Keratinocyte (primary cell): ENCODE measurements around the gene CITED1.

Source experiments
- CTCF ChIP-seq, 3 experiments: IDR thresholded peaks in 1 of 3; conservative IDR thresholded peaks in 1 of 3; optimal IDR thresholded peaks in 1 of 3; 2 replicates in 2 of 3; 3 replicates in 1 of 3; pipeline versions ENCODE3 to v1.5.1; 2011; ENCODE audit warnings: low read length in 3 of 3, mild to moderate bottlenecking in 3 of 3, moderate library complexity in 2 of 3, control low read depth in 1 of 3, inconsistent platforms in 1 of 3; ENCODE audit not compliant: insufficient read depth in 2 of 3; ENCODE audit errors: extremely low read depth in 1 of 3
- EZH2 ChIP-seq: IDR thresholded peaks from one replicate; pipeline ENCODE4 v1.6.1; 2012; ENCODE audit warnings: inconsistent platforms, mild to moderate bottlenecking, low read length, moderate library complexity

- TF ChIP-seq CTCF (optimal IDR thresholded peaks at IDR 0.05 in 1 of 3, IDR thresholded peaks at IDR 0.05 in 1 of 3, conservative IDR thresholded peaks at IDR 0.05 in 1 of 3; ENCODE audit: extremely low read depth in 1 of 3, insufficient read depth in 2 of 3, low read length in 3 of 3), result peak in 2 of 3 experiments; percentile 55
- TF ChIP-seq EZH2, result no peak
These were observed 7.6 kb downstream of the CITED1 start for GRCh38 chrX:72297953-72298730.
